GM21825 (cell line): ENCODE data around the gene TMEM219.
"Not testable (repeated sequence)": the region's sequence is repeated elsewhere in the genome, so short reads cannot be mapped to it uniquely, and the experiment has no call there.

Experiments
- ATAC-seq: cut with Tn5 transposase; IDR thresholded peaks from one replicate; pipeline ENCODE4 v1.9.1; 2021; ENCODE audit warnings: mild to moderate bottlenecking, moderate library complexity; ENCODE audit not compliant: unreplicated experiment

The TMEM219 gene, protein sequence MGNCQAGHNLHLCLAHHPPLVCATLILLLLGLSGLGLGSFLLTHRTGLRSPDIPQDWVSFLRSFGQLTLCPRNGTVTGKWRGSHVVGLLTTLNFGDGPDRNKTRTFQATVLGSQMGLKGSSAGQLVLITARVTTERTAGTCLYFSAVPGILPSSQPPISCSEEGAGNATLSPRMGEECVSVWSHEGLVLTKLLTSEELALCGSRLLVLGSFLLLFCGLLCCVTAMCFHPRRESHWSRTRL

DNA sequence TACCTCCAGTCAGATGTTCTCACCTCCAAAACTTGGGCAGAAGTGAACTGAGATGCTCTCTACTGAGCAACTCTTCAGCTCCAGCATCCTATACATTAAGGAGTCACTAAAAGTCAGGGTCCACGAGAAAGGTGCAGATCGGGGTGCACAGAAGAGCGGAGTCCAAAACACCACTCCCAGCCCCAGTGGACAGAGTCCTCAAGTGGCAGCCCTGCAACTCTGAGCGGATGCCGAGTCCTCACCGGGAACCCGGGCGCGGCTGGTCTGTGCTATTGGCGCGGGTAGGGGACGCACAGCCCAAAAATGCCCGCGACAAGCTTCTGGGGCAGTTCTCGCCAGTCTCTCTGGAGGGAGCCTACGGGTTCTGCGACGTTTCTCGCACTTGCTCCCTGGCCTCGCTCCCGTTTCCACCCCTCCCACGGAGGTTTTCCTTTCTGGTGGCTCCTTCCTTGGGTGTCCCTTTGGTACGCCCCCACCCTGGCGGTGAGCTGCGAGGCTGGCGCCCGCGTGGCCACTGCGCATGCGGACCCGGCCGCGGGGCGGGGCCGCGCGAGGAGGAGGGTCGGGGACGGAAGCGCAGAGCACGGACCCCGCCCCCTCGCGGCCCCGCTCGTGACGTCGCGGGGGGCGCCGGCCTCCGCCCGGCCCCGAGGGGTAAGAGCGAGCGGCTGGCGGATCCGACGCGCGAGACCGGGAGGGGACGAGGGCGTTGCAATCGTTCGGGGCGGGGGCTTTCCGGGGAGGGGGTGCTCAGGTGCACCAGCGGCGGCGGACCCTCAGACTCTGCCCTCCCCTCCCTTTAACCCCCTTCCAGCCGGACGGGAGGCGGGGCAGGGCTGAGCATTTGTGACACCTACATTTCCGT lies at the start of gene TMEM219:
Gene TMEM219, plus strand, starts transcription at position 601 of the 865 bp plus-strand sequence. CDS start 1,065 bp downstream, outside the sequence.
- ATAC-seq: peak; percentile 86

DNA sequence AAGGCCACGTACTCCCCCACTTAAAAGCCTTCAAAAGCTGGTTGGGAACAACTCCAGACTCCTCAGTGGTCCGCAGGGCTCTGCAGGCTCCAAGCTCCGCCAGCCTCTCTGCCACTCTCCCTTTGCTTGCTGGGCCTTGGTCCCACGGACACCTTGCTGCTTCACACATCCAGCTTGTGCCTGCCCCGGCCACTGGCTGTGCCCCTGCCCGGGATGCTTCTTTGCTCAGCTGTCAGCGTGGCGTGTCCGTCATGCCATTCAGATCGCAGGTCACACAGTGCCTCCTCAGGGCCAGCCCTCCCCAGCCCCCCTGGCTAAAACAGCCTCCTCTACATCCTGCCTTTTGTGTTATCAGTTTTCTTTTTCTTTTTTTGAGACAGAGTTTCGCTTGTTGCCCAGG lies 49.8 kb upstream of the TMEM219 start:
- no peak for ATAC-seq

DNA sequence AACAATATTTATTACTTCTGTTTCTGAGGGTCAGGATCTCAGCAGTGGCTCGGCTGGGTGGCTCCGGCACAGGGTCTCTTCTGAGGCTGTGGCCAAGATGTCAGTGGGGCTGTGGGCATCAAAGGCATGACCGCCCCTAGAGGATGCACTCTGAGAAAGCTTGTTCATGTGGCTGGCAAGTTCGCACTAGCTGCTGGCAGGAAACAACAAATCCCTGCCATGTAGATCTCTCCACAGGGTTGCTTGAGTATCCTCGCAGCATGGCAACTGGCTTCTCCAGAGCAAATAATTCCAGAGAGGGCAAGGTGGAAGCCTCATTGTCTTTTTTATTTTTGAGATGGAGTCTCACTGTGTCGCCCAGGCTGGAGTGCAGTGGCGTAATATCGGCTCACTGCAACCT lies 48.4 kb upstream of the TMEM219 start:
- no peak for ATAC-seq

GRCh38 chr16:29915590-29916247 lies 46.2 kb upstream of the TMEM219 start:
- ATAC-seq: no peak

GRCh38 chr16:29916979-29917378 lies 44.9 kb upstream of the TMEM219 start:
- no peak for ATAC-seq

DNA sequence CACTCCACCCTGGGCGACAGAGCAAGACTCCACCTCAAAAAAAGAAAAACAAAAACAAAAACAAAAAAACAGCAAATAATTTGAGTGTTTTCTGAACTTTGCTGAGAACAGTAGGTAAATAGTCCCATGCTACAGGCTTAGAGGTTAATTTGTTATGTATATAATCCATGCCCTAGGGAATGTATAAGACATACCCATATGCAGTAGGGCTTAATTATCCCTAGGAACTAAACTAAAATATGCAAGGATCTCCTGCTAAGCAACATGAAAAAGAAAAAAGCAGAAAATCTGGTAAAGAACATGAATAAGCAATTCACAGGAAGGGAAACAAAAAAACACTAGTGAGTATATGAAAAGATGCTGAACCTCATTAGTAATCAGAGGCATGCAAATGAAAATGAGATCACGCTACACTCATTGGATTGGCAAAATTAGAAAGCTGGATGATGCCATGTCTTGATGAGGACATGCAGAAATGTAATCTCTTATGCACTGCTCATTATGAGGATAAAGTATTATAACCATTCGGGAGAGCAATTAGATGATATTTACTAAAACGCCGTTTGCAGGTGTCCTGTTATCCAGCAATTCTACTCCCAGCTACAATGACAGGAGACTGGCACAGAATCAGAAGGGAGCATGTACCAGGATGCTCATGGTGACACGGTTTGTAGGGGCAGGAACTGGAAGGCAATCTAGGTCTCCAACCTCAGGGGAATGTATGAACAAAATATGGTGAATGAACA lies 41.4 kb upstream of the TMEM219 start:
- no peak for ATAC-seq

- no peak for ATAC-seq
Observed at GRCh38 chr16:29921034-29921385, 40.9 kb upstream of the TMEM219 start.

GRCh38 chr16:29922326-29922725 lies 39.6 kb upstream of the TMEM219 start:
- no peak for ATAC-seq

GRCh38 chr16:29922986-29923501 lies 38.8 kb upstream of the TMEM219 start:
- no peak for ATAC-seq

DNA sequence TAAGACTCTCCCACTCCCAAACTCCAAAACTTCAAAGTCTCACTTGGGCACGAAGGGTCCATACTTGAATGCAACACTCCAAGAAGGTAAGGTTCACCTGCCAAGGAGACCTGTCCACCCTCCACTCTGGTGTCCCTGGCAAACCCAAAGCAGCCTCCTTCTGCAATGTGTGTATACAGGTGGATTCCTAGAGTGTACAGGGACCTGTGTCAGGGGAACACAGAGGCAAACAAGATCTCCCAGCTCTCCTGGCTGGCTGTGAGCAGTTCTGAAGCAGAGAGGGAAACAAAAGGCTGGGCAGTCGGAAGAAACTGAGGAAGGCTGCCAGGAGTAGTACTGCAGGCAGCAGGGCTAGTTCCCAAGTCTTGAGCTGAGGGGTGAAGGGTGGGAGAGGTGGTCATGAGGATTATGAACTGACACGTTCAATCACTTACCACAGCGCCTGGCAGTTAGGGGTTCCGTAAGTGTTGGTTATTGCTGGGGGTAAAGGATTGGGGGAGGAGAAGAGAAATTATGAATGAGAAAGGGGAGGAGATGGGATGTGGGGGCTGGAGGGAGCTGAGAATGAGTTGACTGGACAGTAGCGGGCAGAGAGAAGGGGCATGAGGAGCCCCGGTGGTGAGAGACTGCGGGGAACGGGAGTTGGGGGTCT lies 36.6 kb upstream of the TMEM219 start:
- ATAC-seq: no peak

GRCh38 chr16:29925781-29926710 lies 35.8 kb upstream of the TMEM219 start, which contains the start of gene KCTD13:
Gene KCTD13 (minus strand): TSS chr16:29926226. CDS start chr16:29926033, 193 bp downstream.
- peak; percentile 87 for ATAC-seq

- peak; percentile 9 for ATAC-seq
Observed at GRCh38 chr16:29926711-29927052, 35.2 kb upstream of the TMEM219 start.

GRCh38 chr16:29927070-29927905 lies 34.6 kb upstream of the TMEM219 start:
- ATAC-seq: no peak

DNA sequence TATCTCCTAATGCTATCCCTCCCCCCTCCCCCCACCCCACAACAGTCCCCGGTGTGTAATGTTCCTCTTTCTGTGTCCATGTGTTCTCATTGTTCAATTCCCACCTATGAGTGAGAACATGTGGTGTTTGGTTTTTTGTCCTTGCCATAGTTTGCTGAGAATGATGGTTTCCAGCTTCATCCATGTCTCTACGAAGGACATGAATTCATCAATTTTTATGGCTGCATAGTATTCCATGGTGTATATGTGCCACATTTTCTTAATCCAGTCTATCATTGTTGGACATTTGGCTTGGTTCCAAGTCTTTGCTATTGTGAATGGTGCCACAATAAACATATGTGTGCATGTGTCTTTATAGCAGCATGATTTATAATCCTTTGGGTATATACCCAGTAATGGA lies 30.1 kb upstream of the TMEM219 start:
- ATAC-seq: not testable (repeated sequence)

DNA sequence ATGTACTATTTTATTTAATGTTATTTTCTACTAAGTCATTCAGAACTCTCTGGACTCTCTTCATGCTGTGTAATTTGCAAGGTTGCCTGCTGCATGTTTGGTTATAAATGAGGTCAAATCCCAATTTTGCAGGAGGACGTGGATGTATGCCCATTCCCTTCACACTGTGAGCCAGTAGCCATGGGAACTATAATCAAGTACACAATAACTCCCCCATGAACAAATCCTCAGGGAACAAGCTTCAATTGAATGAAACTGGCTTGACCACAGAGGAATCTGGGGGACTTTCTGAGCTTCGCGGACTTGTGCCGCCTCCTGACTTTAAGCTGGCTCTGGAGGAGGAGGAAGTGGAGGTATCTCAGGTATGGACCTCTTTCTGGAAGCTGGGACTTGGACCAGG lies 21.2 kb upstream of the TMEM219 start:
- ATAC-seq: no peak

GRCh38 chr16:29943846-29944799 lies 17.8 kb upstream of the TMEM219 start:
- no peak for ATAC-seq

DNA sequence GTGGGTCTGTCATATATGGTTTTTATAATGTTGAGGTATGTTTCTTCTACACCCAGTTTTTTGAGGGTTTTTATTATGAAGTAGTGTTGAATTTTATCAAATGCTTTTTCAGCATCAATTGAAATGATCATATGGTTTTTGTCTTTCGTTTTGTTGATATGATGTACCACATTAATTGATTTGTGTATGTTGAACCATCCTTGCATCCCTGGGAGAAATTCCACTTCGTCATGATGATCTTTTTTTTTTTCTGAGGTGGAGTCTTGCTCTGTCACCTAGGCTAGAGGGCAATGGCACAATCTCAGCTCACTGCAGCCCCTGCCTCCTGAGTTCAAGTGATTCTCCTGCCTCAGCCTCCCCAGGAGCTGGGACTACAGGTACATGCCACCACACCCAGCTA lies 14.0 kb upstream of the TMEM219 start:
- ATAC-seq: no peak
